ENCODE results near the gene CAMTA1. TPM values are rescaled to one million over a fixed set of nuclear protein-coding genes. Genes with fewer than 3 reads are reported as not detected.

The CAMTA1 gene
- total RNA-seq, 2 donors from 2014 or later = 55.3 to 69.5 TPM

DNA sequence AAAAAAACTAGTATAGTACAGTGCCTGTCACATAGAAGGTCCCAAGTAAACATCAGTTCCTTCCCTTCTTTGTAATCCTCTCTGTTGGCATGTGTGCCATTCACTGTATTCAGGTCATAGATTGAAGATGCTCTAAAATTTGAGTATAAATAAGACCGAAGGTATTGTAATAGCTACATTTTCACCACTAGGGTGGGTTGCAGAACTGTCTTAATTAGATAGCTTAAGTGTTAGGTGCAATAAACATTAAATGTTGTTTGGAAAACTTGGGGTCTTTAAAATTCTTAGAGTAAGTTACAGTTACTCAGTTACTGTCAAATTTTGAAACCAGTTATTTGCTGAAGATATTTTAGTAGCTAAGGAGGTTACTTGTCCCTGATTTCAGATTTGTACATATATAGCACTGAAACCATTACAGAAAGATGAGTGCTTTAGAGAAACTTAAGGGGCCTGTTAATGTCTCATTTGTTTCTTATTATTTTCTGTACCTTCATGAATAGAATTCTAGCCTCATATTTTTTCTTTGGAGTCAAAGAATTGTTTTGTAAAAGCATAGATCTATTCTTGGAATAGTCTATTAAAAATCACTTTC is 1023.1 kb downstream of the CAMTA1 start:
- DNase-seq (no peak), ATAC-seq (peak; percentile 42)
- no peaks in the 10 kb centered on the region for H3K4me1 Mint-ChIP-seq
- no peak overlapping the region for H3K27ac Mint-ChIP-seq
- H3K36me3 Mint-ChIP-seq (ENCODE audit: low read depth) = peaks cover 5% of the 10 kb centered on the region
- no peaks in the 10 kb centered on the region for H3K9me3 ChIP-seq (ENCODE audit: control insufficient read depth, low read length, poor library complexity, severe bottlenecking)
- no peak overlapping the region for H3K4me3 Mint-ChIP-seq
- no peaks in the 10 kb centered on the region for H3K27me3 Mint-ChIP-seq

DNA sequence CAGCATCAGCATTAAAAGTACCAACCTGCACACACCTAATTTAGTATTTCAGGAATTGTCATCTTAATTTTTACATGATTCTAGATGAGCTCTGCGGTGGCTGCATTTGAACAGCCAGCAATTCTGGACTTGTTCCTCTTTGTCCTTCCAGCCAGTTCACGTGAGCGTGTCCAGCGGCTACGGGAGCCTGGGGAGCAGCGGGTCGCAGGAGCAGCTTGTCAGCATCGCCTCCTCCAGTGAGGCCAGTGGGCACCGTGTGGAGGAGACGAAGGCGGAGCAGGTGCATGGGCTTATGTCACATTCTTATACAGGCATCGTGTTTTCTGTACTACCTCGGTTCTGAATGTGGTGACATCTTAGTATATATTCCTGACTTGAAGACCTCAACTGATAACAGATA is 1024.5 kb downstream of the CAMTA1 start:
- no peaks in the 10 kb centered on the region for H3K27me3 Mint-ChIP-seq
- no peak for ATAC-seq
- H3K27ac Mint-ChIP-seq = no peak overlapping the region
- H3K9me3 ChIP-seq (ENCODE audit: control insufficient read depth, low read length, poor library complexity, severe bottlenecking) = peaks cover 3% of the 10 kb centered on the region
- no peak overlapping the region for H3K4me3 Mint-ChIP-seq
- no peak for DNase-seq
- H3K36me3 Mint-ChIP-seq (ENCODE audit: low read depth) = peaks cover 10% of the 10 kb centered on the region
- no peaks in the 10 kb centered on the region for H3K4me1 Mint-ChIP-seq

DNA sequence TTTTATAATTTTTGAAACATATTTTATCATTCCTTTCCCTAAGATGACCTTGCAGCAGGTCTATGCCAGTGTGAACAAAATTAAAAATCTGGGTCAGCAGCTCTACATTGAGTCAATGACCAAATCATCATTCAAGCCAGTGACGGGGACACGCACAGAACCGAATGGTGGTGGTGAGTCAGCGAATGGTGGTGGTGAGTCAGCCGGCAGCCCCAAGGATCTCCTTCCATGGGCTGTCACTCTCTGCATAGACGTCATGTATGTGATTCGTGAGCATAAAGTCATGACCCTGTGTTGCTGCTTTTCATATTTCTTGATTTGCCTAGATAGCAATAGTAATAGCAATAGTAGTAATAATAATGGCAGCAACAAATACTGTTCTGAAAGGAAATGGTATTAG is 1025.1 kb downstream of the CAMTA1 start:
- Mint-ChIP-seq H3K27ac (no peak overlapping the region), H3K4me1 (no peaks in the 10 kb centered on the region), H3K4me3 (no peak overlapping the region), H3K36me3 (ENCODE audit: low read depth) (peaks cover 7% of the 10 kb centered on the region), H3K27me3 (no peaks in the 10 kb centered on the region)
- DNase-seq = no peak
- H3K9me3 ChIP-seq (ENCODE audit: control insufficient read depth, low read length, poor library complexity, severe bottlenecking) = peaks cover 3% of the 10 kb centered on the region
- ATAC-seq = no peak

DNA sequence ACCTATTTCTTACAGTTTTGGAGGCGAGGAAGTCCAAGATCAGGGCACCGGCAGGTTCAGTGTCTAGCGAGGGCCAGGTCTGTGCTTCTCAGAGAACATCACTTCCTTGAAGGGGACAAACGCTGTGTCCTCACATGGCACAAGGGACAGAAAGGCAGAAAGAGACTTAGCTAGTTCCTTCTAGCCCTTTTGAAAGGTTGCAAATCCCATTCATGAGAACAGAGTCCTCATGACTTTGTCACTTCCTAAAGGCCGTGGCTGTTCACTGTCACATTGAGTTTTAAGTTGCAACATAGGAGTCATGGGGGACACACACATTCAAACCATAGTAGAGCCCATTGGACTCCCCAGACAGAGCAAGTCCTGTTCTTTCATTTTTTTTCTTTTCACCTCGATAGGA is 1026.2 kb downstream of the CAMTA1 start:
- Mint-ChIP-seq H3K4me3 (no peak overlapping the region), H3K4me1 (no peaks in the 10 kb centered on the region), H3K36me3 (ENCODE audit: low read depth) (peaks cover 7% of the 10 kb centered on the region), H3K27ac (no peak overlapping the region), H3K27me3 (no peaks in the 10 kb centered on the region)
- peaks cover 3% of the 10 kb centered on the region for H3K9me3 ChIP-seq (ENCODE audit: control insufficient read depth, low read length, poor library complexity, severe bottlenecking)
- ATAC-seq = no peak
- DNase-seq = no peak

DNA sequence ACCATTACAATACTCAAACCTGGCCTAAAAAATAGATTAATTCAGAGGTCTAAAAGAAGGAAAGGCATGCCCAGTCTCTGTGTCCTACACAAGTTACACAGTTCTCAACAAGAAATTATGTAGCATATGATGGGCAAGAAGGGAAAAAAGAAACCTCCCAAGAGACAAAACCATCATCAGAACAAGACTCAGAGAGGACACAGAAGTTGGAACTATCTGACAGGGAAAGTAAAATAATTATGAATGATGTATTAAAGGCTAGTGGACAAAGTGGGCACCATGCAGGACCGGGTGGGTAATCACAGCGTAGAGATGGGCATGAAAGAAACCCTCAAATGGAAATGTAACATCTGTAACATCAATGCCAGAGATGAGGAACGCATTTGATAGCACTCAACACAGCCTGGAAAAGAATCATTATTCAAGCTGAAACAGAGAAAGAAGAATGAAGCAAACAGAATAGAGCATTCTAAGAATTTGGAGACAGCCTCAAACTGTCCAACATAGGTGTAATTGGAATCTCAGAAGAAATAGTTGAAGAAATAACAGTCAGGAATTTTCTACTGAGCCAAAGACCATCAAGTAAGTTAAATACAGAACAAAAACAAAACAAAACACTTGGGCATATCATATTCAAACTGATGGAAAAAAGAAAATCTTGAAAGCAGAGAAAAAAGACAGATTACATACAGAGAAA is 1028.6 kb downstream of the CAMTA1 start:
- Mint-ChIP-seq H3K27me3 (no peaks in the 10 kb centered on the region), H3K4me3 (no peak overlapping the region), H3K4me1 (no peaks in the 10 kb centered on the region), H3K36me3 (ENCODE audit: low read depth) (peaks cover 7% of the 10 kb centered on the region), H3K27ac (no peak overlapping the region)
- DNase-seq (no peak), ATAC-seq (no peak)
- H3K9me3 ChIP-seq (ENCODE audit: control insufficient read depth, low read length, poor library complexity, severe bottlenecking) = peaks cover 3% of the 10 kb centered on the region

Other genes with a start within 250 kb of the CAMTA1 start
- 10 to 100 TPM; 62.3 to 77.7 TPM for gene NOL9, start 230.9 kb upstream of the CAMTA1 start, total RNA-seq
- not detected for gene TAS1R1, start 230.1 kb upstream of the CAMTA1 start, total RNA-seq
- gene ZBTB48, start 205.5 kb upstream of the CAMTA1 start, total RNA-seq = 10 to 100 TPM; 34.0 to 34.2 TPM
- gene KLHL21, start 182.6 kb upstream of the CAMTA1 start, total RNA-seq = 10 to 100 TPM; 26.1 to 33.8 TPM
- gene PHF13, start 171.7 kb upstream of the CAMTA1 start, total RNA-seq = 1 to 10 TPM; 5.9 to 8.0 TPM
- gene THAP3, start 160.6 kb upstream of the CAMTA1 start, total RNA-seq = 10 to 100 TPM; 13.3 to 14.0 TPM
- 10 to 100 TPM; 38.2 to 39.3 TPM for gene DNAJC11, start 83.6 kb upstream of the CAMTA1 start, total RNA-seq